Dendritic cell treated with granulocyte-macrophage colony-stimulating factor and Interleukin-4, amounts not matched to agents 40 ng/mL and 50 ng/mL, for 4 days (primary cell): ENCODE data around the gene POLG.

ENCODE experiments used
- H3K27ac Mint-ChIP-seq: one replicate; pipeline ENCODE4 v1.8.0; 2022; ENCODE audit warnings: mild to moderate bottlenecking, mixed read lengths
- H3K27me3 Mint-ChIP-seq: one replicate; pipeline ENCODE4 v1.8.0; 2022; ENCODE audit warnings: mild to moderate bottlenecking, mixed read lengths
- H3K36me3 Mint-ChIP-seq: one replicate; pipeline ENCODE4 v1.8.0; 2022; ENCODE audit warnings: low read depth, mixed read lengths
- H3K4me1 Mint-ChIP-seq: one replicate; pipeline ENCODE4 v1.8.0; 2022; ENCODE audit warnings: low read depth, mixed read lengths
- H3K4me3 Mint-ChIP-seq: one replicate; pipeline ENCODE4 v1.8.0; 2022; ENCODE audit warnings: mild to moderate bottlenecking, moderate library complexity, mixed read lengths
- H3K9me3 Mint-ChIP-seq: one replicate; pipeline ENCODE4 v1.8.0; 2022; ENCODE audit warnings: mixed read lengths
- intact Hi-C: fragments of 100-400 bp; cut with micrococcal nuclease; formaldehyde crosslinking; loops from one replicate; pipeline ENCODE4 v1.15.0; 2022

Gene POLG

DNA sequence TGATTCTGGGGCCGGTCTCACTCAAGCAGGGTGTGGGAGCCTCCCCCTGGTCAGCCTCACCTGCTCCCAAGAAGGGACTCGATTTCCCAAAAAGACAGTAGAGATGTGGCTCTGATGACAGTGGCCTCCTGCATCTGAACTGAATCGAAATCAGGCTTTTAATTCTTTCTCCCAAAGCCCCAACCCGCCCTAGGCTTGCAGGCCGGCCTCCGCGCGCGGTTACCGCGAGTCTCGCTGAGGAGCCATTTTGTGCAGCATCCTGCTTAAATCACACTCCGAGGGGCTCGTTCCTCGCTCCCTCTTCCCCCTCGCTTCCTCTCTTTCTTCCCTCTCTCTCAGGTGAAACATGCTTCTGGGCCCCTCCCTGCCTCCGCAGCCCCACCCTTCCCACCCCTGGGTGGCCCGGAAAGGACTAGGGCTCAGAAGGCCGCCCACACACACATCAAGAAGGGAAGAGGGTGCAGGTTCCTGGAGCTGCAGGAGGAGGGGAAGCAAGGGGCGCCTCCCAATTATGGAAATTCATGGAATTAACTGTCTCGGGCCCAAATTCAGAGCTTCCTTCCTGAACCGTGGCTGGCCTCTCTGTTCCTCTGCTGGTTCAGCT, 30.9 kb upstream of the POLG start:
- H3K27me3 Mint-ChIP-seq = peaks cover 95% of the 10 kb centered on the region
- H3K4me3 Mint-ChIP-seq = no peak overlapping the region
- no peaks in the 10 kb centered on the region for H3K9me3 Mint-ChIP-seq
- peaks cover 67% of the 10 kb centered on the region for H3K4me1 Mint-ChIP-seq
- H3K27ac Mint-ChIP-seq = no peak overlapping the region
- intact Hi-C loops = loop anchor here (5.0 kb wide), 1 partner anchor 42 kb away; no protein-coding TSS in a partner anchor
- no peaks in the 10 kb centered on the region for H3K36me3 Mint-ChIP-seq

DNA sequence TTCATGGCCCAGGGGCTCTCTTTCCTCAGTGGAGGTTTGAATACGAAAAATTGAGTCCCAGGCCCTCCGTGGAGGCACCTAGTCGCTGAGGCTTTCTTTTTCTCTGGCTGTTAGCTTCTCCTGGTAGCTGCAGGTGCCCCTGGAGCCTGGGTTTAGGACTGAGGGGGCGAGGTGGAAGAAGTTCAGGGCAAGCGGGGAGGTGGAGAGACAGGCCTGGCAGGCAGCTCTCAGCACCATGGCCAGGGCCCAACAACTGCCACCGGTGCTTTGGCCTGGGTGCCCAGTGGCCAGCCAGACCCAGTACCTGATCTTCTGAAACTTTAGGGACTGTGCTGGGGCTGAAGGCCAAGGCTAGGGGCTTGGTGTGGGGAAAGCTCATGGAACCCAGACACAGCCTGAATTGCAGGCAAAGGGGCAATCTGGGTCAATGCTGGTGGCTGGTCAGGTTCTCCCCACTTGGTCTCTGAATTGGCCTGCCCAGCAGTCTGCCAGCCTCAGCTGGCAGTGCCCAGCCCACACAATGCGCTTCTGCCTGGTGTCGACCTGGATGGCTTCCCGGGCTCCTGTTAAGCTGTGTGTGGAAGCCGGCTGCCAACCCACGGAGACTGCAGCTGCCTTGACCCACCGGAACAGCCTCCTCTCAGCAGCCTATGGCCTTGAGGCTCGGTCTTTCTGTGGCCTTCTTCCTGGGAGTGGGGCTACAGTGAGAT, 30.3 kb upstream of the POLG start:
- Mint-ChIP-seq H3K4me1 (peaks cover 67% of the 10 kb centered on the region), H3K9me3 (no peaks in the 10 kb centered on the region), H3K27me3 (peaks cover 95% of the 10 kb centered on the region), H3K36me3 (no peaks in the 10 kb centered on the region), H3K4me3 (no peak overlapping the region), H3K27ac (no peak overlapping the region)
- intact Hi-C loops = loop anchor here (5.0 kb wide), 1 partner anchor 42 kb away; no protein-coding TSS in a partner anchor

DNA sequence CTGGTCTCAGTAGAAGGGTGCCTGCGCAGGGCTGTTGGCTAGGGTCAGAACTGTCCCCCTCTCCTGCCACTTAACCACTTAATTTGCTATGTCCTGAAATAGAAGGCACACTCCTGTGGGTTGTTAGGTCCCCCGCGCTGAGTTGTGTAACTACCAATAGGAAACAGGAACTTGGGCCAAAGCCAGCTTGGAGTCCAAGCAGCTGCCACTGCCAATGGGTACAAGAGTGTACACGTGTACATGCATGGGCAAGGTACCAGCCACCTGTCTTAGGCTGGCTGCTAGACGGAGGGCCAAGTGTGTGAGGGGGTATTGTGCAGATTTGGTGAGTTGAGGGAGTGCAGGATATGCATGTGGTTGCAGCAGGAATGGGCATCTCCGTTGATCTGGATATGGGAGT, 29.7 kb upstream of the POLG start:
- H3K27me3 Mint-ChIP-seq = peaks cover 95% of the 10 kb centered on the region
- no peak overlapping the region for H3K27ac Mint-ChIP-seq
- H3K4me3 Mint-ChIP-seq = no peak overlapping the region
- no peaks in the 10 kb centered on the region for H3K9me3 Mint-ChIP-seq
- intact Hi-C loops = no loop called here
- no peaks in the 10 kb centered on the region for H3K36me3 Mint-ChIP-seq
- peaks cover 73% of the 10 kb centered on the region for H3K4me1 Mint-ChIP-seq

DNA sequence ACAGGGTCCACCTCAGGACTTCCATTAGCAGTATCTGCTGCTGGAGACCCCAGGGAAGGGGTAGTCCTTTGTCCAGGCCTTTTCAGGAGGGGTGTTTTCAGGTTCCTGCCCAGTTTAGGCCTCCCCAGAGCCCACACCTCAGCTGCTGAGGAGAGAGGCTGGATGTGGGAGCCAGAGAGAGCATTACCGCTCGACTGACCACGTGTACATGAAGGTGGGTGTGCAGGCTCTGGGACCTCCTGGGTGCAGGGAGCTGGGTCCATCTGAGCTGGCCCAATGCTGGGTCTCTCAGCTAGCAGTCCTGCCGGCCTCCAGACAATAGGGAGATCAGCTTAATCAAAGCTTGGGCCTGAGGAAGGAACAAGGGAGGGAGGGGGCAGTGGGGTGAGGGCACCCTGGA, 29.1 kb upstream of the POLG start:
- intact Hi-C loops = no loop called here
- Mint-ChIP-seq H3K4me1 (peaks cover 72% of the 10 kb centered on the region), H3K4me3 (no peak overlapping the region), H3K36me3 (no peaks in the 10 kb centered on the region), H3K9me3 (no peaks in the 10 kb centered on the region), H3K27ac (no peak overlapping the region), H3K27me3 (peaks cover 95% of the 10 kb centered on the region)

DNA sequence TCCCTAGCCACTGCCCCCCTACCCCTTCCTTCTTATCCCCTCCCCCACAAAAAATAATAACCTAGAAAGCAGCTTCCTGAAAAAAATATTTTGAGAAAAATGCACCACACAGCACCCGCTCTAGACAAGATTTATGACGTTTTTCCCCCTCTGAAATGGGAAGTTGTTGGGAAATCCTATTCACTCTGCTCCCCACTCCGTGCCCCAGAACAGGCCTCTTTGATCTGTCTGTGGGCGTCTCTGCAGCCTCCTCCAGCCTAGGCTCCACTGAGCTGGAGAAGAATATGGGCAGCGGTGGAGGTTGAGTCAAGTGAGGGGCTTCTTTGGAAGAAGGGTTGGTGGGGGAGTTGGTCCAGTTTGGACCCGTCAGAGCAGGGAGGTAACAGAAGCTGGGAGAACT, 28.5 kb upstream of the POLG start:
- Mint-ChIP-seq H3K27ac (no peak overlapping the region), H3K36me3 (no peaks in the 10 kb centered on the region), H3K4me3 (no peak overlapping the region), H3K27me3 (peaks cover 95% of the 10 kb centered on the region), H3K4me1 (peaks cover 75% of the 10 kb centered on the region), H3K9me3 (no peaks in the 10 kb centered on the region)
- intact Hi-C loops = no loop called here

GRCh38 chr15:89362203-89363101, 27.8 kb upstream of the POLG start:
- no peak overlapping the region for H3K27ac Mint-ChIP-seq
- peaks cover 95% of the 10 kb centered on the region for H3K27me3 Mint-ChIP-seq
- H3K4me3 Mint-ChIP-seq = no peak overlapping the region
- H3K36me3 Mint-ChIP-seq = no peaks in the 10 kb centered on the region
- H3K4me1 Mint-ChIP-seq = peaks cover 74% of the 10 kb centered on the region
- intact Hi-C loops = no loop called here
- H3K9me3 Mint-ChIP-seq = no peaks in the 10 kb centered on the region

- Mint-ChIP-seq H3K4me1 (peaks cover 69% of the 10 kb centered on the region), H3K27me3 (peaks cover 95% of the 10 kb centered on the region), H3K4me3 (no peak overlapping the region), H3K36me3 (no peaks in the 10 kb centered on the region), H3K27ac (no peak overlapping the region), H3K9me3 (no peaks in the 10 kb centered on the region)
- intact Hi-C loops = no loop called here
These were observed 27.0 kb upstream of the POLG start for GRCh38 chr15:89361451-89362202.

- no peaks in the 10 kb centered on the region for H3K9me3 Mint-ChIP-seq
- no peaks in the 10 kb centered on the region for H3K36me3 Mint-ChIP-seq
- peaks cover 57% of the 10 kb centered on the region for H3K4me1 Mint-ChIP-seq
- intact Hi-C loops = no loop called here
- no peak overlapping the region for H3K27ac Mint-ChIP-seq
- H3K27me3 Mint-ChIP-seq = peaks cover 90% of the 10 kb centered on the region
- no peak overlapping the region for H3K4me3 Mint-ChIP-seq
These were observed 25.8 kb upstream of the POLG start for GRCh38 chr15:89360294-89360971.

DNA sequence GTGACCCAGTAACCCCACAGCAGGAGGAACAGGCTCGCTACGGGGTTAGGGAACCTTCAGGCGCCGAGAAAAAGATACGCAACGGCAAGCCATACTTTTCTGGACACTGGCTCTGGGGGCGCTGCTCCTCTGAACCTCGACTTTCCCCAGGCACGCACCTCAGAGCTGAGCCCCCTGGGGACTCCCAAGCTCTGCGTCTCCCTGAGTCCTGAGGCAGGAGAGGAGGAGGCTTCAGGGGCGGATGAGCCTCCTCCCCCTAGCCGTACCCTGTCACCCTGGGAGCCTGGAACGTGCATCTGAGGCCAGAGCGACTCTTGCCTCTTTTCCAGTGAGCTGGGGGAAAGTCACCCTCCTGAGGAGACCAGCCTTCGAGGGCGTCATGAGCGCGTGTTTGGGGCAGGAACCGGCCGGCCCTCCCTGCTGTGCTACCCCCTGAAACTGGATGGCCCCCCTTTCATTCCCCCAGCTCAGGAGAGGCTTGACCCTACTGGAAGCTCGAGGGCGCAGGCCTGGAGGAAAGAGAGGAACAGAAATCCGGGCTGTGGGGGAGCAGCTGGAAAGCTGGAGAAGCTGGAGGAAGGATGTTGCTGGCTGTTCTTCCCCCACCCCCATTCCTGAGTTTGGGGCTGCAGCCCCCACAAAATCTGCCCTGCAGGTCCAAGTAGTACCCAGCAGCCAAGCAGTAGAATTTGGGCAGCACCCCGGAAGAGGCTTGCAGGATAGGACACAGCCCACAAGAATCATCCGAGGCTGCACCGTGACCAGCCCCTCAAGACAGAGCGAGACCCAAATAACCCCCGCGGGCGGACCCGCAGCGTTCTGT, 25.1 kb upstream of the POLG start:
- H3K27me3 Mint-ChIP-seq = peaks cover 88% of the 10 kb centered on the region
- intact Hi-C loops = loop anchor here (2.0 to 10.0 kb wide), 3 partner anchors 113 to 195 kb away; no protein-coding TSS in a partner anchor

GRCh38 chr15:89358755-89359439, 24.3 kb upstream of the POLG start:
- peak overlapping the region; percentile 83 for H3K4me3 Mint-ChIP-seq
- intact Hi-C loops = loop anchor here (1.0 to 10.0 kb wide), 4 partner anchors 71 to 196 kb away; no protein-coding TSS in a partner anchor
- H3K4me1 Mint-ChIP-seq = peaks cover 42% of the 10 kb centered on the region
- H3K36me3 Mint-ChIP-seq = no peaks in the 10 kb centered on the region
- no peak overlapping the region for H3K27ac Mint-ChIP-seq
- no peaks in the 10 kb centered on the region for H3K9me3 Mint-ChIP-seq
- peaks cover 89% of the 10 kb centered on the region for H3K27me3 Mint-ChIP-seq

More for the DNA sequence above, 25.1 kb upstream of the POLG start:
- no peaks in the 10 kb centered on the region for H3K36me3 Mint-ChIP-seq
- no peaks in the 10 kb centered on the region for H3K9me3 Mint-ChIP-seq
- no peak overlapping the region for H3K27ac Mint-ChIP-seq
- H3K4me1 Mint-ChIP-seq = peaks cover 50% of the 10 kb centered on the region
- peak overlapping the region; percentile 20 for H3K4me3 Mint-ChIP-seq

- Mint-ChIP-seq H3K27me3 (peaks cover 89% of the 10 kb centered on the region), H3K36me3 (no peaks in the 10 kb centered on the region), H3K4me3 (peak overlapping the region; percentile 83), H3K4me1 (peaks cover 37% of the 10 kb centered on the region), H3K27ac (no peak overlapping the region), H3K9me3 (no peaks in the 10 kb centered on the region)
- intact Hi-C loops = loop anchor here (1.0 to 10.0 kb wide), 4 partner anchors 72 to 196 kb away; no protein-coding TSS in a partner anchor
These were observed 23.8 kb upstream of the POLG start for GRCh38 chr15:89358435-89358754.
